ENCODE measurements around the gene FADS1. TPM values are rescaled to one million over a fixed set of nuclear protein-coding genes. Genes with fewer than 3 reads are reported as not detected.

The FADS1 gene
- total RNA-seq, 6 donors from 2014 or later: 38.8 to 63.7 (median 53.2) TPM

- H3K36me3 ChIP-seq: peaks cover 11 to 58% (median 33%) of the 10 kb centered on the region in 4 donors
- H3K4me3 ChIP-seq: no peak overlapping the region
- no peaks in the 10 kb centered on the region for H3K4me1 ChIP-seq
- H3K27me3 ChIP-seq: no peaks in the 10 kb centered on the region
- DNase-seq (no peak), ATAC-seq (ENCODE audit: low FRiP score in 2 of 2) (no peak)
- TF ChIP-seq POLR2A (IDR thresholded peaks at IDR 0.05): no peak
- no peak for TF ChIP-seq EP300 (IDR thresholded peaks at IDR 0.05)
- no peak for TF ChIP-seq POLR2AphosphoS5 (IDR thresholded peaks at IDR 0.05)
- TF ChIP-seq CTCF (IDR thresholded peaks at IDR 0.05): no peak
- no peaks in the 10 kb centered on the region for H3K9me3 ChIP-seq
- H3K27ac ChIP-seq: no peak overlapping the region
- 90 to 91% methylated on average over 10 of the region's 10 CpGs for WGBS, 2 donors
Measured at GRCh38 chr11:61846362-61847020, 29.7 kb upstream of the FADS1 start.

- ATAC-seq (ENCODE audit: low FRiP score in 2 of 2) (no peak), DNase-seq (no peak)
- no peak for TF ChIP-seq POLR2AphosphoS5 (IDR thresholded peaks at IDR 0.05)
- no peak for TF ChIP-seq CTCF (IDR thresholded peaks at IDR 0.05)
- no peak for TF ChIP-seq POLR2A (IDR thresholded peaks at IDR 0.05)
- no peak for TF ChIP-seq EP300 (IDR thresholded peaks at IDR 0.05)
- Histone ChIP-seq H3K27me3 (no peaks in the 10 kb centered on the region), H3K36me3 (peaks cover 11 to 60% (median 36%) of the 10 kb centered on the region in 4 donors), H3K4me1 (no peaks in the 10 kb centered on the region), H3K9me3 (no peaks in the 10 kb centered on the region), H3K27ac (no peak overlapping the region), H3K4me3 (no peak overlapping the region)
- 88 to 89% methylated on average over 11 to 16 of the region's 16 CpGs for WGBS, 2 donors
Measured at GRCh38 chr11:61844909-61845565, 28.2 kb upstream of the FADS1 start.

GRCh38 chr11:61842528-61842820, 25.7 kb upstream of the FADS1 start:
- TF ChIP-seq POLR2AphosphoS5 (IDR thresholded peaks at IDR 0.05) (no peak), EP300 (IDR thresholded peaks at IDR 0.05) (no peak), CTCF (IDR thresholded peaks at IDR 0.05) (no peak), POLR2A (IDR thresholded peaks at IDR 0.05) (no peak)
- 97 to 100% methylated on average over 5 to 7 of the region's 7 CpGs for WGBS, 2 donors
- DNase-seq (peak in 1 of 2 donors; percentile 50), ATAC-seq (ENCODE audit: low FRiP score in 2 of 2) (no peak)
- Histone ChIP-seq H3K9me3 (no peaks in the 10 kb centered on the region), H3K4me3 (no peak overlapping the region), H3K27ac (no peak overlapping the region), H3K27me3 (no peaks in the 10 kb centered on the region), H3K4me1 (no peaks in the 10 kb centered on the region), H3K36me3 (peaks cover 0 to 50% (median 30%) of the 10 kb centered on the region in 4 donors)

- Histone ChIP-seq H3K27ac (no peak overlapping the region), H3K36me3 (peaks cover 0 to 50% (median 30%) of the 10 kb centered on the region in 4 donors), H3K9me3 (no peaks in the 10 kb centered on the region), H3K27me3 (no peaks in the 10 kb centered on the region), H3K4me3 (no peak overlapping the region), H3K4me1 (no peaks in the 10 kb centered on the region)
- TF ChIP-seq POLR2AphosphoS5 (IDR thresholded peaks at IDR 0.05): no peak
- no peak for TF ChIP-seq POLR2A (IDR thresholded peaks at IDR 0.05)
- no peak for TF ChIP-seq EP300 (IDR thresholded peaks at IDR 0.05)
- TF ChIP-seq CTCF (IDR thresholded peaks at IDR 0.05): no peak
- ATAC-seq (ENCODE audit: low FRiP score in 2 of 2): no peak
- no peak for DNase-seq
- 87 to 91% methylated on average over 12 of the region's 12 CpGs for WGBS, 2 donors
Measured at GRCh38 chr11:61841636-61842527, 25.1 kb upstream of the FADS1 start.
